SK-N-SH (cell line): Measurements from ENCODE around the gene VAMP7.
"Not testable (repeated sequence)": the region's sequence is repeated elsewhere in the genome, so short reads cannot be mapped to it uniquely, and the experiment has no call there.

Source experiments
- FOXM1 ChIP-seq: IDR thresholded peaks from 2 replicates; pipeline ENCODE4 v1.4.0; 2012; ENCODE audit warnings: low read depth, mild to moderate bottlenecking
- GABPA ChIP-seq: IDR thresholded peaks from 2 replicates; pipeline ENCODE4 v1.4.0; 2012; ENCODE audit warnings: low read depth, mild to moderate bottlenecking
- RCOR1 ChIP-seq: fragments of 150-350 bp; IDR thresholded peaks from 2 replicates; pipeline ENCODE4 v1.6.1; 2017; ENCODE audit warnings: antibody characterized with exemption, low read length
- REST ChIP-seq: IDR thresholded peaks from 2 replicates; pipeline ENCODE4 v1.6.1; 2012; ENCODE audit warnings: mild to moderate bottlenecking, low read depth, low read length, moderate library complexity
- TAF1 ChIP-seq: IDR thresholded peaks from 2 replicates; pipeline ENCODE4 v1.6.1; 2012; ENCODE audit warnings: low read depth, mild to moderate bottlenecking, low read length, moderate library complexity, borderline replicate concordance
- TF ChIP-seq, protein P1 (sequence below): fragments of 200-600 bp; sonication (generic); IDR thresholded peaks from 2 replicates; pipeline ENCODE4 v1.6.1; 2017; ENCODE audit warnings: antibody characterized with exemption, mild to moderate bottlenecking, moderate library complexity
- TF ChIP-seq, protein P2 (sequence below): IDR thresholded peaks from 2 replicates; pipeline ENCODE4 v1.4.0; 2012; ENCODE audit warnings: low read depth, borderline replicate concordance

GRCh38 chrX:155851786-155852185 is 29.4 kb upstream of the VAMP7 start:
- TF ChIP-seq, protein P1, sequence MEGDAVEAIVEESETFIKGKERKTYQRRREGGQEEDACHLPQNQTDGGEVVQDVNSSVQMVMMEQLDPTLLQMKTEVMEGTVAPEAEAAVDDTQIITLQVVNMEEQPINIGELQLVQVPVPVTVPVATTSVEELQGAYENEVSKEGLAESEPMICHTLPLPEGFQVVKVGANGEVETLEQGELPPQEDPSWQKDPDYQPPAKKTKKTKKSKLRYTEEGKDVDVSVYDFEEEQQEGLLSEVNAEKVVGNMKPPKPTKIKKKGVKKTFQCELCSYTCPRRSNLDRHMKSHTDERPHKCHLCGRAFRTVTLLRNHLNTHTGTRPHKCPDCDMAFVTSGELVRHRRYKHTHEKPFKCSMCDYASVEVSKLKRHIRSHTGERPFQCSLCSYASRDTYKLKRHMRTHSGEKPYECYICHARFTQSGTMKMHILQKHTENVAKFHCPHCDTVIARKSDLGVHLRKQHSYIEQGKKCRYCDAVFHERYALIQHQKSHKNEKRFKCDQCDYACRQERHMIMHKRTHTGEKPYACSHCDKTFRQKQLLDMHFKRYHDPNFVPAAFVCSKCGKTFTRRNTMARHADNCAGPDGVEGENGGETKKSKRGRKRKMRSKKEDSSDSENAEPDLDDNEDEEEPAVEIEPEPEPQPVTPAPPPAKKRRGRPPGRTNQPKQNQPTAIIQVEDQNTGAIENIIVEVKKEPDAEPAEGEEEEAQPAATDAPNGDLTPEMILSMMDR, result not testable (repeated sequence)
- TF ChIP-seq TAF1, REST, GABPA, FOXM1, RCOR1: not testable (repeated sequence)
- TF ChIP-seq, protein P2, sequence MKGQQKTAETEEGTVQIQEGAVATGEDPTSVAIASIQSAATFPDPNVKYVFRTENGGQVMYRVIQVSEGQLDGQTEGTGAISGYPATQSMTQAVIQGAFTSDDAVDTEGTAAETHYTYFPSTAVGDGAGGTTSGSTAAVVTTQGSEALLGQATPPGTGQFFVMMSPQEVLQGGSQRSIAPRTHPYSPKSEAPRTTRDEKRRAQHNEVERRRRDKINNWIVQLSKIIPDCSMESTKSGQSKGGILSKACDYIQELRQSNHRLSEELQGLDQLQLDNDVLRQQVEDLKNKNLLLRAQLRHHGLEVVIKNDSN, result not testable (repeated sequence)
